ENCODE results near the gene NGLY1.

GRCh38 chr3:25674670-25675069 is 108.6 kb downstream of the NGLY1 start:
- TF ChIP-seq, protein P1, sequence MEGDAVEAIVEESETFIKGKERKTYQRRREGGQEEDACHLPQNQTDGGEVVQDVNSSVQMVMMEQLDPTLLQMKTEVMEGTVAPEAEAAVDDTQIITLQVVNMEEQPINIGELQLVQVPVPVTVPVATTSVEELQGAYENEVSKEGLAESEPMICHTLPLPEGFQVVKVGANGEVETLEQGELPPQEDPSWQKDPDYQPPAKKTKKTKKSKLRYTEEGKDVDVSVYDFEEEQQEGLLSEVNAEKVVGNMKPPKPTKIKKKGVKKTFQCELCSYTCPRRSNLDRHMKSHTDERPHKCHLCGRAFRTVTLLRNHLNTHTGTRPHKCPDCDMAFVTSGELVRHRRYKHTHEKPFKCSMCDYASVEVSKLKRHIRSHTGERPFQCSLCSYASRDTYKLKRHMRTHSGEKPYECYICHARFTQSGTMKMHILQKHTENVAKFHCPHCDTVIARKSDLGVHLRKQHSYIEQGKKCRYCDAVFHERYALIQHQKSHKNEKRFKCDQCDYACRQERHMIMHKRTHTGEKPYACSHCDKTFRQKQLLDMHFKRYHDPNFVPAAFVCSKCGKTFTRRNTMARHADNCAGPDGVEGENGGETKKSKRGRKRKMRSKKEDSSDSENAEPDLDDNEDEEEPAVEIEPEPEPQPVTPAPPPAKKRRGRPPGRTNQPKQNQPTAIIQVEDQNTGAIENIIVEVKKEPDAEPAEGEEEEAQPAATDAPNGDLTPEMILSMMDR (conservative IDR thresholded peaks at IDR 0.05): no peak
- TF ChIP-seq EZH2 (IDR thresholded peaks at IDR 0.05; ENCODE audit: low read depth): no peak
